CD4-positive, alpha-beta memory T cell (primary cell): Measurements from ENCODE around the gene BTF3L4. TPM values are rescaled to one million over a fixed set of nuclear protein-coding genes. Genes with fewer than 3 reads are reported as not detected.
"Not testable (repeated sequence)": the region's sequence is repeated elsewhere in the genome, so short reads cannot be mapped to it uniquely, and the experiment has no call there.

ENCODE experiments used
- CTCF ChIA-PET: fragments of 350-600 bp; sonication (Branson Sonifier 250); formaldehyde crosslinking; loops from one replicate; lab custom pipeline; 2021; ENCODE audit warnings: inconsistent platforms; ENCODE audit not compliant: partially characterized antibody; lab: Charles Lee
- POLR2A ChIA-PET: fragments of 350-600 bp; sonication (Branson Sonifier 250); formaldehyde crosslinking; loops from one replicate; lab custom pipeline; 2021; ENCODE audit not compliant: partially characterized antibody; lab: Charles Lee
- DNase-seq, 5 donors: peaks; one replicate each; pipeline versions ENCODE4 v3.0.0 to v3.0.0-alpha.2; 2020 to 2022; ENCODE audit warnings: mixed read lengths in 1 of 5
- H3K27ac ChIP-seq: one replicate; pipeline ENCODE4 v1.7.0; 2013; ENCODE audit warnings: low read depth, low read length
- H3K27me3 ChIP-seq: 2 replicates; pipeline ENCODE4 v1.7.0; 2013; ENCODE audit warnings: mild to moderate bottlenecking, low read length, moderate library complexity; ENCODE audit not compliant: insufficient read depth
- H3K36me3 ChIP-seq: 2 replicates; pipeline ENCODE4 v1.7.0; 2013; ENCODE audit warnings: mild to moderate bottlenecking, low read length, moderate library complexity; ENCODE audit not compliant: insufficient read depth
- H3K4me1 ChIP-seq: 2 replicates; pipeline ENCODE4 v1.7.0; 2013; ENCODE audit warnings: mild to moderate bottlenecking, low read length, moderate library complexity; ENCODE audit not compliant: insufficient read depth
- H3K4me3 ChIP-seq, 2 donors: one replicate each; pipeline ENCODE4 v1.7.0; 2013; ENCODE audit warnings: low read length in 2 of 2, mild to moderate bottlenecking in 1 of 2
- H3K9me3 ChIP-seq, 2 donors: one replicate each; pipeline ENCODE4 v1.7.0; 2013; ENCODE audit warnings: low read length in 2 of 2, control low read depth in 1 of 2; ENCODE audit not compliant: control insufficient read depth in 1 of 2
- H3K27ac Mint-ChIP-seq, 7 donors: one replicate each; pipeline ENCODE4 v1.8.0; 2020 to 2021; ENCODE audit warnings: mixed read lengths in 7 of 7, mild to moderate bottlenecking in 6 of 7, inconsistent platforms in 3 of 7, moderate library complexity in 3 of 7
- H3K27me3 Mint-ChIP-seq, 2 donors: one replicate each; pipeline ENCODE4 v1.8.0; 2020 to 2021; ENCODE audit warnings: mixed read lengths in 2 of 2
- H3K36me3 Mint-ChIP-seq, 2 donors: one replicate each; pipeline ENCODE4 v1.8.0; 2020 to 2021; ENCODE audit warnings: mixed read lengths in 2 of 2, inconsistent platforms in 1 of 2, mild to moderate bottlenecking in 1 of 2
- H3K4me1 Mint-ChIP-seq, 4 donors: one replicate each; pipeline ENCODE4 v1.8.0; 2020 to 2021; ENCODE audit warnings: mixed read lengths in 4 of 4, mild to moderate bottlenecking in 1 of 4
- H3K4me3 Mint-ChIP-seq, 8 donors: one replicate each; pipeline ENCODE4 v1.8.0; 2020 to 2021; ENCODE audit warnings: mixed read lengths in 8 of 8, mild to moderate bottlenecking in 7 of 8, moderate library complexity in 6 of 8, inconsistent platforms in 3 of 8
- H3K9me3 Mint-ChIP-seq, 8 donors: one replicate each; pipeline ENCODE4 v1.8.0; 2020 to 2021; ENCODE audit warnings: mixed read lengths in 8 of 8, mild to moderate bottlenecking in 5 of 8, inconsistent platforms in 3 of 8, moderate library complexity in 1 of 8
- intact Hi-C: fragments of 100-400 bp; cut with micrococcal nuclease; formaldehyde crosslinking; loops from one replicate; pipeline ENCODE4 v1.15.1; 2023
- polyA plus RNA-seq, 2 donors: library from polyadenylated mRNA; unstranded; fragments of 300-500 nt; fragmentation: Illumina TruSeq; gene quantifications; one replicate each; pipeline ENCODE4 v1.2.3, GENCODE V29; 2021
- total RNA-seq, 2 experiments: library from RNA; stranded (reverse); gene quantifications; one replicate each; pipeline ENCODE4 v1.2.3, GENCODE V29; 2021

The BTF3L4 gene
- total and polyA plus RNA-seq, 4 experiments from 2014 or later, result 30.4 to 91.2 (median 47.6) TPM

- peaks cover 15 to 59% of the 10 kb centered on the region in 2 donors for H3K36me3 Mint-ChIP-seq
- Histone ChIP-seq H3K4me1 (peaks cover 40% of the 10 kb centered on the region), H3K27me3 (no peaks in the 10 kb centered on the region), H3K36me3 (peaks cover 27% of the 10 kb centered on the region), H3K4me3 (no peak overlapping the region), H3K9me3 (no peaks in the 10 kb centered on the region), H3K27ac (no peak overlapping the region)
- no peaks in the 10 kb centered on the region for H3K27me3 Mint-ChIP-seq
- intact Hi-C loops, result no loop called here
- H3K4me1 Mint-ChIP-seq, result peaks cover 33 to 67% (median 47%) of the 10 kb centered on the region in 4 donors
- no peak for DNase-seq
- POLR2A ChIA-PET, result no interaction called here
- CTCF ChIA-PET, result interaction anchor here (0.5 kb wide), 1 partner anchor 20 kb away, joined by 3 read pairs; no protein-coding TSS in a partner anchor
- peak overlapping the region in 1 of 7 donors; percentile 12 for H3K27ac Mint-ChIP-seq
- H3K4me3 Mint-ChIP-seq, result no peak overlapping the region
- H3K9me3 Mint-ChIP-seq, result peaks cover 0 to 4% (median 0%) of the 10 kb centered on the region in 8 donors
Observed at GRCh38 chr1:52059888-52060287, 3.8 kb downstream of the BTF3L4 start.

GRCh38 chr1:52060822-52061221 is 4.7 kb downstream of the BTF3L4 start:
- no peak overlapping the region for H3K27ac ChIP-seq
- ChIA-PET CTCF (no interaction called here), POLR2A (no interaction called here)
- peaks cover 33 to 59% (median 45%) of the 10 kb centered on the region in 4 donors for H3K4me1 Mint-ChIP-seq
- H3K27me3 Mint-ChIP-seq, result no peaks in the 10 kb centered on the region
- no peaks in the 10 kb centered on the region for H3K9me3 ChIP-seq
- peaks cover 40% of the 10 kb centered on the region for H3K4me1 ChIP-seq
- H3K4me3 Mint-ChIP-seq, result no peak overlapping the region
- peaks cover 30% of the 10 kb centered on the region for H3K36me3 ChIP-seq
- intact Hi-C loops, result no loop called here
- no peak overlapping the region for H3K4me3 ChIP-seq
- no peaks in the 10 kb centered on the region for H3K9me3 Mint-ChIP-seq
- H3K27me3 ChIP-seq, result no peaks in the 10 kb centered on the region
- no peak for DNase-seq
- peaks cover 15 to 55% of the 10 kb centered on the region in 2 donors for H3K36me3 Mint-ChIP-seq
- peak overlapping the region in 1 of 7 donors; percentile 20 for H3K27ac Mint-ChIP-seq

GRCh38 chr1:52063192-52063591 is 7.1 kb downstream of the BTF3L4 start:
- Mint-ChIP-seq H3K4me1 (peaks cover 24 to 45% (median 34%) of the 10 kb centered on the region in 4 donors), H3K9me3 (no peaks in the 10 kb centered on the region), H3K36me3 (peaks cover 26 to 63% of the 10 kb centered on the region in 2 donors), H3K27ac (peak overlapping the region in 1 of 7 donors; percentile 5), H3K4me3 (no peak overlapping the region), H3K27me3 (no peaks in the 10 kb centered on the region)
- Histone ChIP-seq H3K9me3 (no peaks in the 10 kb centered on the region), H3K27me3 (no peaks in the 10 kb centered on the region), H3K4me3 (no peak overlapping the region), H3K36me3 (peaks cover 47% of the 10 kb centered on the region), H3K4me1 (peaks cover 31% of the 10 kb centered on the region), H3K27ac (no peak overlapping the region)
- intact Hi-C loops, result no loop called here
- POLR2A ChIA-PET, result no interaction called here
- CTCF ChIA-PET, result no interaction called here
- no peak for DNase-seq

- no peak overlapping the region for H3K4me3 Mint-ChIP-seq
- no peak overlapping the region for H3K27ac ChIP-seq
- peaks cover 25 to 47% of the 10 kb centered on the region in 2 donors for H3K36me3 Mint-ChIP-seq
- ChIA-PET CTCF (interaction anchor here (0.6 to 1.4 kb wide), 2 partner anchors 15 to 228 kb away, joined by 3 to 4 read pairs; no protein-coding TSS in a partner anchor), POLR2A (interaction anchor here (1.4 kb wide), 1 partner anchor 14 kb away, joined by 6 read pairs; the partner anchor contains the start of gene BTF3L4)
- H3K4me1 ChIP-seq, result peaks cover 12% of the 10 kb centered on the region
- H3K9me3 ChIP-seq, result no peaks in the 10 kb centered on the region
- peaks cover 10 to 35% (median 27%) of the 10 kb centered on the region in 4 donors for H3K4me1 Mint-ChIP-seq
- H3K27ac Mint-ChIP-seq, result no peak overlapping the region
- H3K27me3 Mint-ChIP-seq, result no peaks in the 10 kb centered on the region
- H3K27me3 ChIP-seq, result no peaks in the 10 kb centered on the region
- intact Hi-C loops, result no loop called here
- DNase-seq, result no peak
- no peaks in the 10 kb centered on the region for H3K9me3 Mint-ChIP-seq
- H3K36me3 ChIP-seq, result peaks cover 26% of the 10 kb centered on the region
- no peak overlapping the region for H3K4me3 ChIP-seq
Observed at GRCh38 chr1:52070704-52071103, 14.6 kb downstream of the BTF3L4 start.

GRCh38 chr1:52072291-52072690 is 16.2 kb downstream of the BTF3L4 start:
- DNase-seq, result no peak
- Mint-ChIP-seq H3K4me1 (peaks cover 10 to 35% (median 27%) of the 10 kb centered on the region in 4 donors), H3K4me3 (no peak overlapping the region), H3K36me3 (peaks cover 21 to 44% of the 10 kb centered on the region in 2 donors), H3K27ac (peak overlapping the region in 1 of 7 donors; percentile 3), H3K27me3 (no peaks in the 10 kb centered on the region), H3K9me3 (no peaks in the 10 kb centered on the region)
- POLR2A ChIA-PET, result interaction anchor here (1.4 kb wide), 1 partner anchor 16 kb away, joined by 6 read pairs; the partner anchor contains the start of gene BTF3L4
- H3K36me3 ChIP-seq, result peaks cover 17% of the 10 kb centered on the region
- no peaks in the 10 kb centered on the region for H3K27me3 ChIP-seq
- CTCF ChIA-PET, result interaction anchor here (0.7 to 1.4 kb wide), 2 partner anchors 14 to 276 kb away, joined by 3 to 4 read pairs; no protein-coding TSS in a partner anchor
- intact Hi-C loops, result no loop called here
- H3K4me3 ChIP-seq, result no peak overlapping the region
- H3K27ac ChIP-seq, result no peak overlapping the region
- no peaks in the 10 kb centered on the region for H3K9me3 ChIP-seq
- H3K4me1 ChIP-seq, result peaks cover 12% of the 10 kb centered on the region

GRCh38 chr1:52077277-52077676 is 21.2 kb downstream of the BTF3L4 start:
- H3K4me1 Mint-ChIP-seq, H3K4me1 ChIP-seq, H3K27ac ChIP-seq, DNase-seq, H3K4me3 ChIP-seq, CTCF ChIA-PET, POLR2A ChIA-PET, H3K36me3 ChIP-seq, H3K27me3 ChIP-seq, intact Hi-C loops, H3K27ac Mint-ChIP-seq, H3K9me3 Mint-ChIP-seq, H3K9me3 ChIP-seq, H3K27me3 Mint-ChIP-seq, H3K4me3 Mint-ChIP-seq: not testable (repeated sequence)
- H3K36me3 Mint-ChIP-seq, result peaks cover 9 to 43% of the 10 kb centered on the region in 2 donors

GRCh38 chr1:52080014-52080415 is 23.9 kb downstream of the BTF3L4 start:
- Mint-ChIP-seq H3K27me3 (no peaks in the 10 kb centered on the region), H3K27ac (no peak overlapping the region), H3K9me3 (no peaks in the 10 kb centered on the region), H3K4me3 (no peak overlapping the region), H3K4me1 (peaks cover 0 to 9% (median 4%) of the 10 kb centered on the region in 4 donors), H3K36me3 (peaks cover 3 to 44% of the 10 kb centered on the region in 2 donors)
- intact Hi-C loops, result no loop called here
- H3K4me3 ChIP-seq, result no peak overlapping the region
- POLR2A ChIA-PET, result no interaction called here
- H3K4me1 ChIP-seq, result no peaks in the 10 kb centered on the region
- no peaks in the 10 kb centered on the region for H3K27me3 ChIP-seq
- no peaks in the 10 kb centered on the region for H3K36me3 ChIP-seq
- CTCF ChIA-PET, result interaction anchor here (0.7 kb wide), 1 partner anchor 20 kb away, joined by 3 read pairs; no protein-coding TSS in a partner anchor
- DNase-seq, result no peak
- H3K27ac ChIP-seq, result no peak overlapping the region
- no peaks in the 10 kb centered on the region for H3K9me3 ChIP-seq
